SW 1271 (cell line): ENCODE measurements around the gene AP5Z1.

Experiments
- DNase-seq, 2 experiments: peaks; one replicate each; lab custom pipeline; 2025; lab: John Stamatoyannopoulos, UW

AP5Z1 gene

DNA sequence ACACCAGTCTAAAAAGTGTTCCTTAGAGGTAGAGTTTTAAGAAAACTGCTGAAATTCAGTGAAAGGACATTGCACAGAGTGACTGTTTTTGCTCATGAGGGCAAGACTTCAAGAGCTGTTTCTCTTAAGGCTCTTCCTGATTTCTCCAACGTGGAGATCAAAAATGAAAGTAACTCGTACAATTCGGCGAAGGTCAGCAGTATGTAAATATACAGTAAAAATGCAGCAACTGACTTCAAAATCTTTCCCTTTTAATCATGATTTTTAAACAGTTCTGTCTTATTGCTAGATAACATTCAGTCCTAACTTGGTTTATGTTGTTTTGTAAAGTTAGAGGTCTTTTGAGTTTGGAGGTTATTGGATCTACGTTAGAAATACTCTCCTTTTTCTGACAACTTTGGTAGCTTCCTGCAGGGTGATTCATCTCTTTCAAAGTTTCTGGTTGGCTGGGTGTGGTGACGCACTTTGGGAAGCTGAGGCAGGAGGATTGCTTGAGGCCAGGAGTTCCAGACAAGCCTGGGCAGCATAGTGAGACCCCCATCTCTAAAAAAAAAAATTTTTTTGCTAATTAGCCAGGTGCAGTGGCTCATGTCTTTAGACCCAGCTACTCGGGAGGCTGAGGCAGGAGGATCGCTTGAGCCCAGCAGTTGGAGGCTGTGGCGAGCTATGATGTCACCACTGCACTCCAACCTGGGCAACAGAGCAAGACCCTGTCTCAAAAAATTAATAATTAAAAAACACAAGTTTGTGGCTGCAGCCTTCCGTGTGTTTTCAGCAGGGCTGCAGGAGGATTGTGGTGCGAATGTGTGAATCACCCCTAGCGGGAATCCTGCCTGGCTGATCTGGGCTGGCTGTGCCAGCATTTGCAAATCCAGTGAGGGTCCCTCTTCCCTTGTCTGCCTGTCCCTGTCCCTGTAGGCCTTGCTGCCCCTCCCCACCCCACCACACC is 29.2 kb upstream of the AP5Z1 start:
- peak; percentile 56 to 72 for DNase-seq

GRCh38 chr7:4747013-4747412 is 28.4 kb upstream of the AP5Z1 start:
- DNase-seq = no peak

GRCh38 chr7:4747746-4748145 is 27.7 kb upstream of the AP5Z1 start:
- DNase-seq = no peak

DNA sequence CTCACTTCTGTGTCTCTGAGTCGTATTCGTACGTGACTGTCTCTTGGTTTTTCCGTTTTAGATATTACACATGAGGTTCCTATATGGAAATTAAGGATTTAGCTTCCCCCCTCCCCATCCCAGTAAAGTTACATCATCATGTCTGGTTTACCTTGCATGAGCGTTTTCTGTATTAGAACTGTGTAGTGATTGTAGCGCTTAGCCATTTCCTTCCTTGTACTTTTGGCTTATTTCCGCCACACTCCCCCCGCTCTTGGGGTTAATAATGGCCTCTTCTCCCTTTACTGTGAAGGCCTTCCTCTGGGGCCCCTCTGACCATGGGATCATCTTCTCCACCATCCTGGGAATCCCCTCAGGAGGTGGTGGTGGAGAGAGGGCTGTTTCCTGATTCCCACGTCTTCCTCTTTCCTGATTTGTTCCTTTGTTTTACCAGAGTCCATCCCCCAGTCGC is 27.2 kb upstream of the AP5Z1 start:
- no peak for DNase-seq

DNA sequence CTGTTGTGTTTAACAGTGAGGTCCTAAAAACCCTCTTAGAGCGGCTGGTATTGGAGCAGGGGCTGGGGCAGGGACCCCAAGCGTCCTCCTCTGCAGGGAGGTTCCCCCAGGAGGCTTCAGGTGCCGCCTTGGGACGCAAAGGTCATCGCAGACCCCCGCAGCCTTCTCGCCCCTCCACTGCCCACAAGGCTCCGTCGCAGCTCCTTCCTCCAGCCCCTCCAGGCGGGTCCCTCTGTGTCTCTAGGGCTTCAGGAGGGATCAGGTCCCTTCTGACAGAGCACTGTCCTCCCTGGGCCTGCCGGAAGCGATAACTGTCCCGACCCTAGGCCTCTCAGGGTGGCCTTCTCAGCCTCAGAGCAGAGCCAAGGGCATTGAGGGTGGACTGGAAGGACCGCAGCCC is 26.1 kb upstream of the AP5Z1 start:
- DNase-seq = no peak

DNA sequence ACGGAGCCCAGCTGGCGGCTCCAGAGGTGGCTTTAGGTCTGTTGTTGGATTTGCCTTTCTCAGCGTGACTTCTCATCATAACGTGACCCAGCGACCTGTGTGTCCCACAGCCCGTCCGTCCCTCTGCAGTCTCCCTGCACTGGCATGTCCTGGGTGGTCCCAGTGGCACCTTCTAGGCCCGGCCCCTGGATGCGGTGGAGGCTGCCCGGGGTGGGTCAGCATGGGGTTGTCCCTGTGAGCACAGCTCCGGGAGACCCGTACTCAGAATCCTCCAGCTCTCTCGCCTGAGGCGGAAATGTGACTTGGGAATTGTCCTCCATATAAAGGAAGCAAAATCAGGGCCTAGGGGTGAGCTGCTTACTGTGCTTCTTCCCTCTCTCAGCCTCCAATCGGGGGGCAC is 25.6 kb upstream of the AP5Z1 start:
- DNase-seq = no peak

DNA sequence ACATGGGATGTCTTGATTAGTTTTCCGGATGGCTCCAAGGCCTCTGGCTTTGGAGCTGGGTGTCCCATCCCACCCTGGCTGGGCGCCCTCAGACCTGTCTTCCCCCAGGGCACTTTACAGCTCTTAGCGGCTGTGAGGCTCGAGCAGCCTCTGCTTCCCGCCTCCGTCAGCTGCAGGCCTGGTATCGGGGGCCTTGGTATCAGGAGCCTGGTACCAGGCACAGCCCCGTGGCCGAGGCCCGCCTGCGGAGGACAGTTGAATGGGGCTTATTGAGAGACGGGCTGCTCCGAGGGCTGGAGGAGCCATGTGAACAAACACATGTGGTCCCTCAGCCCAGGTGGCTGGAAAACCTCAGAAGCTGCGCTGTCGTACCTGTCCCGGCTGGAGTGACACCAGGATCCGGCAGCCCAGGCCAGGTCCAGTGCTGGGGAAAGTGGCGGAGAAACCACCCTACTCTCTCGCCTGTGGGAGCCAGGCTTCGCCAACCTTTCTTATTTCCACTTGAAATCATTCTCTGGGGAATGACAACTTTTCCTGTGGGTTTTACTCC is 23.9 kb upstream of the AP5Z1 start:
- no peak for DNase-seq

GRCh38 chr7:4753598-4754432 is 21.6 kb upstream of the AP5Z1 start:
- peak in 1 of 2 experiments; percentile 58 for DNase-seq

DNA sequence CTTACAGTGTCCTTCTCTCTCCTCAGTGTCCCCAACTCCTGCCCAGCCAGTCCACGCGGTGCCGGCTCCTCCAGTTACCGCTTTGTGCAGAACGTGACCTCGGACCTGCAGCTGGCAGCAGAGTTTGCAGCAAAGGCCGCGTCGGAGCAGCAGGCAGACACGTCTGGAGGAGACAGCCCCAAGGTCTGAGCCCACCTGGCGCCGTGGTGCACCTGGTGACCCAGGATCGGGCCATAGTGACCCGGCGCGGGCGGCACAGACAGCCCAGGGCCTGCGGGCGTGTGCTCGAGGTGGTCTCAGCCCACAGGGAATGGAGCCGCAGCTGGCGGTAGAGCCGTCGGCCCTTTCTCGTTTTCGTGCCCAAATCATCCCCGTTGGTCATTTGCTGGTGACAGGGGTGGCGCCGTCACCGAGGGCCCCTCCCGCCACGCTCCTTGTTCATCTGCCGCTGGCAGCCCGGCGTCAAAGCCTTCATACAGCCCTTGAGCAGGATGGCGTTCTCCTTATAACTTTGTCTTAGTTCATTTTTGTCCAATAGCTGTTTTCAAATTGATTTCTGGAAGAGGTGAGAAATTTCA is 20.9 kb upstream of the AP5Z1 start:
- no peak for DNase-seq

- DNase-seq = no peak
Observed at GRCh38 chr7:4755045-4755444, 20.4 kb upstream of the AP5Z1 start.

DNA sequence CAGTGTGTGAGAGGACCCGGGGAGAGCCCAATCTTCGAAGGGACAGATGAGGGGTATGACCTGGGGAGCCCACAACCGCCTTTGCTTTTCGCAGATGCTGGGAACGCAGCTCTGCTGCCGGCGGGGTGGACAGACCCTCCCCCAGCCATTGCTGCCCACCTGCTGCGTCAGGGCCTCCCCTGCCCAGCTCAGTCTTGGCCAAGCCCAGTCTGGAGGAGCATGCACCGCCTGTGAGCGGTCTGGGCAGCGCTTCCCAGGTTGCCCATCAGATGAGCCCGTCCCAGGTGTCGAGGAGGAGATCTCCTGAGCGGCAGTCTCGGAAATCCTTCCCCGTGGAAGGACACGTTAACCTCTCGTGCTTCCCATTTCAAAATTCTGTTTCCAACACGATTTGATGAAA is 17.3 kb upstream of the AP5Z1 start:
- no peak for DNase-seq

- DNase-seq = no peak
Observed at GRCh38 chr7:4758791-4759190, 16.6 kb upstream of the AP5Z1 start.

- DNase-seq = no peak
Observed at GRCh38 chr7:4759211-4759610, 16.2 kb upstream of the AP5Z1 start.

- no peak for DNase-seq
Observed at GRCh38 chr7:4760952-4761351, 14.5 kb upstream of the AP5Z1 start.

- DNase-seq = no peak
Observed at GRCh38 chr7:4762121-4763055, 13.0 kb upstream of the AP5Z1 start.

- DNase-seq = no peak
Observed at GRCh38 chr7:4763091-4763793, 12.2 kb upstream of the AP5Z1 start.

GRCh38 chr7:4763794-4764185 is 11.6 kb upstream of the AP5Z1 start:
- DNase-seq = no peak

DNA sequence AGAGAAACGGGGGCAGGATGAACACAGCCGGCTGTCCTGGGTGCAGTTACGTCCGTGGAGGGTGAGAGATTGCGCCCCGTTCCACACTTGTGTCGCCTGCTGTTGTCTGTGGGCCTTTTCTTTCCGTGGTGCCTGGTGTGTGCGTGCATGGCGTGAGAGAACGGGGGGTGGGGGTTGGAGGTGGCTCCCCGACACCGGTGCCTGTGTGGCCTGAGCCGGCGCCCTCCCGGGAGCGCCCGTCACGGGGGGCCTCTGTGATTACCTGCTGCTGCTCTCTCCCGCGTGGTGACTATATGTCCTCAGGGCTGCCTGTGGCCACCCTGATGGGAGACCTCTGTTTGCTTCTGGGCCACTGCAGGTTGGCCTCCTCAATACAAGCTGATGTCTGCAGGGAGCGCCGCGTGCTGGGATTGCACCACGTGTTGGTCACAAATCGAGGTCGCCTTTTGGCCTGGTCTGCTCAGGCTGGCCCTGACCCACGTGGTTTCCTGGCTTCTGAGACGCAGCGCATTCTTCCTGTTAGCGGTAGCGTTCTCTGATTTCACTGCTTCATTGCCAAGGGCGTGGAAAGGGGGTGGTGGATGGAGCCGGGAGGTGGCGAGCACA is 10.9 kb upstream of the AP5Z1 start:
- DNase-seq = no peak

- DNase-seq = no peak
Observed at GRCh38 chr7:4765776-4766490, 9.5 kb upstream of the AP5Z1 start.
